ENCODE measurements around the gene SHISAL2B.

The SHISAL2B gene

GRCh38 chr5:64742821-64743220 is 52.5 kb downstream of the SHISAL2B start:
- TF ChIP-seq CTCF (IDR thresholded peaks at IDR 0.05; ENCODE audit: low read depth, low read length), result no peak

GRCh38 chr5:64744914-64745313 is 54.6 kb downstream of the SHISAL2B start:
- H3K4me3 ChIP-seq (ENCODE audit: low read depth, low read length), result no peak overlapping the region
- no peak for TF ChIP-seq CTCF (IDR thresholded peaks at IDR 0.05; ENCODE audit: low read depth, low read length)

More at GRCh38 chr5:64742821-64743220, 52.5 kb downstream of the SHISAL2B start:
- H3K4me3 ChIP-seq (ENCODE audit: low read depth, low read length), result no peak overlapping the region

- H3K4me3 ChIP-seq (ENCODE audit: low read depth, low read length), result no peak overlapping the region
- TF ChIP-seq CTCF (IDR thresholded peaks at IDR 0.05; ENCODE audit: low read depth, low read length), result no peak
Observed at GRCh38 chr5:64746446-64746845, 56.1 kb downstream of the SHISAL2B start.

- no peak overlapping the region for H3K4me3 ChIP-seq (ENCODE audit: low read depth, low read length)
- TF ChIP-seq CTCF (IDR thresholded peaks at IDR 0.05; ENCODE audit: low read depth, low read length), result no peak
Observed at GRCh38 chr5:64749385-64749784, 59.1 kb downstream of the SHISAL2B start.

- H3K4me3 ChIP-seq (ENCODE audit: low read depth, low read length), result no peak overlapping the region
- no peak for TF ChIP-seq CTCF (IDR thresholded peaks at IDR 0.05; ENCODE audit: low read depth, low read length)
Observed at GRCh38 chr5:64754066-64754465, 63.8 kb downstream of the SHISAL2B start.

- H3K4me3 ChIP-seq (ENCODE audit: low read depth, low read length), result no peak overlapping the region
- no peak for TF ChIP-seq CTCF (IDR thresholded peaks at IDR 0.05; ENCODE audit: low read depth, low read length)
Observed at GRCh38 chr5:64758901-64759300, 68.6 kb downstream of the SHISAL2B start.

GRCh38 chr5:64759960-64760660 is 69.8 kb downstream of the SHISAL2B start:
- H3K4me3 ChIP-seq (ENCODE audit: low read depth, low read length), result no peak overlapping the region
- no peak for TF ChIP-seq CTCF (IDR thresholded peaks at IDR 0.05; ENCODE audit: low read depth, low read length)
